ENCODE data around the gene CEACAM7. TPM values are rescaled to one million over a fixed set of nuclear protein-coding genes. Genes with fewer than 3 reads are reported as not detected.

CEACAM7 gene
- total RNA-seq, 1 experiment from 2014 or later: not detected

DNA sequence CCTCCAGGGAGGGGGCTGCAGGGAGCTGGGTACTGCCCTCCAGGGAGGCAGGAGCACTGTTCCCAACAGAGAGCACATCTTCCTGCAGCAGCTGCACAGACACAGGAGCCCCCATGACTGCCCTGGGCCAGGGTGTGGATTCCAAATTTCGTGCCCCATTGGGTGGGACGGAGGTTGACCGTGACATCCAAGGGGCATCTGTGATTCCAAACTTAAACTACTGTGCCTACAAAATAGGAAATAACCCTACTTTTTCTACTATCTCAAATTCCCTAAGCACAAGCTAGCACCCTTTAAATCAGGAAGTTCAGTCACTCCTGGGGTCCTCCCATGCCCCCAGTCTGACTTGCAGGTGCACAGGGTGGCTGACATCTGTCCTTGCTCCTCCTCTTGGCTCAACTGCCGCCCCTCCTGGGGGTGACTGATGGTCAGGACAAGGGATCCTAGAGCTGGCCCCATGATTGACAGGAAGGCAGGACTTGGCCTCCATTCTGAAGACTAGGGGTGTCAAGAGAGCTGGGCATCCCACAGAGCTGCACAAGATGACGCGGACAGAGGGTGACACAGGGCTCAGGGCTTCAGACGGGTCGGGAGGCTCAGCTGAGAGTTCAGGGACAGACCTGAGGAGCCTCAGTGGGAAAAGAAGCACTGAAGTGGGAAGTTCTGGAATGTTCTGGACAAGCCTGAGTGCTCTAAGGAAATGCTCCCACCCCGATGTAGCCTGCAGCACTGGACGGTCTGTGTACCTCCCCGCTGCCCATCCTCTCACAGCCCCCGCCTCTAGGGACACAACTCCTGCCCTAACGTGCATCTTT lies 12.5 kb upstream of the CEACAM7 start:
- no peak for DNase-seq (ENCODE audit: low read depth)

DNA sequence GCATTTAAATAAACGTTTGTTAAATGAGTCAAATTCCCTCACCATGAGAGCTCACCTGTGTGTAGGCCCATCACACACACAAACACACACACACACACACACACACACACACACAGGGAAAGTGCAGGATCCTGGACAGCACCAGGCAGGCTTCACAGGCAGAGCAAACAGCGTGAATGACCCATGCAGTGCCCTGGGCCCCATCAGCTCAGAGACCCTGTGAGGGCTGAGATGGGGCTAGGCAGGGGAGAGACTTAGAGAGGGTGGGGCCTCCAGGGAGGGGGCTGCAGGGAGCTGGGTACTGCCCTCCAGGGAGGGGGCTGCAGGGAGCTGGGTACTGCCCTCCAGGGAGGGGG lies 11.9 kb upstream of the CEACAM7 start:
- no peak for DNase-seq (ENCODE audit: low read depth)

DNA sequence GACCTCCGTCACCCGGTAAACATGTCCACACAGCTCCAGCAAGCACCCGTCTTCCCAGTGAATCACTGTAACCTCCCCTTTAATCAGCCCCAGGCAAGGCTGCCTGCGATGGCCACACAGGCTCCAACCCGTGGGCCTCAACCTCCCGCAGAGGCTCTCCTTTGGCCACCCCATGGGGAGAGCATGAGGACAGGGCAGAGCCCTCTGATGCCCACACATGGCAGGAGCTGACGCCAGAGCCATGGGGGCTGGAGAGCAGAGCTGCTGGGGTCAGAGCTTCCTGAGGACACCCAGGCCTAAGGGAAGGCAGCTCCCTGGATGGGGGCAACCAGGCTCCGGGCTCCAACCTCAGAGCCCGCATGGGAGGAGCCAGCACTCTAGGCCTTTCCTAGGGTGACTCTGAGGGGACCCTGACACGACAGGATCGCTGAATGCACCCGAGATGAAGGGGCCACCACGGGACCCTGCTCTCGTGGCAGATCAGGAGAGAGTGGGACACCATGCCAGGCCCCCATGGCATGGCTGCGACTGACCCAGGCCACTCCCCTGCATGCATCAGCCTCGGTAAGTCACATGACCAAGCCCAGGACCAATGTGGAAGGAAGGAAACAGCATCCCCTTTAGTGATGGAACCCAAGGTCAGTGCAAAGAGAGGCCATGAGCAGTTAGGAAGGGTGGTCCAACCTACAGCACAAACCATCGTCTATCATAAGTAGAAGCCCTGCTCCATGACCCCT lies 11.3 kb upstream of the CEACAM7 start:
- no peak for DNase-seq (ENCODE audit: low read depth)

DNA sequence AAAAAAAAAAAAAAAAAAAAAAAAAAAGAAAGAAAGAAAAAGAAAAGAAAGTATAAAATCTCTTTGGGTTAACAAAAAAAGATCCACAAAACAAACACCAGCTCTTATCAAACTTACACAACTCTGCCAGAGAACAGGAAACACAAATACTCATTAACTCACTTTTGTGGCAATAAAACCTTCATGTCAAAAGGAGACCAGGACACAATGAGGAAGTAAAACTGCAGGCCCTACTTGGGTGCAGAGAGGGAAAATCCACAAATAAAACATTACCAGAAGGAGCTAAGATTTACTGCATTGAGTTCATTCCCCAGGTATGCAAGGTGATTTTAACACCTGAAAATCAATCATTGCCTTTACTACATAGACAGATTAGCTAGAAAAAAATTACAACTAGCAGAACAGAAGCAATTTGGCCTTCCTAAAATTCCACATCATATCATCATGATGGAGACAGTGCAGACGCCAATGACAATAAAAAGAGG lies 10.7 kb upstream of the CEACAM7 start:
- DNase-seq (ENCODE audit: low read depth): no peak

DNA sequence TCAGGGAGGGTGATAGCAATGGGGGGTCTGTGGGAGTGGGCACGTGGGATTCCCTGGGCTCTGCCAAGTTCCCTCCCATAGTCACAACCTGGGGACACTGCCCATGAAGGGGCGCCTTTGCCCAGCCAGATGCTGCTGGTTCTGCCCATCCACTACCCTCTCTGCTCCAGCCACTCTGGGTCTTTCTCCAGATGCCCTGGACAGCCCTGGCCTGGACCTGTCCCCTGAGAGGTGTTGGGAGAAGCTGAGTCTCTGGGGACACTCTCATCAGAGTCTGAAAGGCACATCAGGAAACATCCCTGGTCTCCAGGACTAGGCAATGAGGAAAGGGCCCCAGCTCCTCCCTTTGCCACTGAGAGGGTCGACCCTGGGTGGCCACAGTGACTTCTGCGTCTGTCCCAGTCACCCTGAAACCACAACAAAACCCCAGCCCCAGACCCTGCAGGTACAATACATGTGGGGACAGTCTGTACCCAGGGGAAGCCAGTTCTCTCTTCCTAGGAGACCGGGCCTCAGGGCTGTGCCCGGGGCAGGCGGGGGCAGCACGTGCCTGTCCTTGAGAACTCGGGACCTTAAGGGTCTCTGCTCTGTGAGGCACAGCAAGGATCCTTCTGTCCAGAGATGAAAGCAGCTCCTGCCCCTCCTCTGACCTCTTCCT lies 9.3 kb upstream of the CEACAM7 start:
- no peak for DNase-seq (ENCODE audit: low read depth)

DNA sequence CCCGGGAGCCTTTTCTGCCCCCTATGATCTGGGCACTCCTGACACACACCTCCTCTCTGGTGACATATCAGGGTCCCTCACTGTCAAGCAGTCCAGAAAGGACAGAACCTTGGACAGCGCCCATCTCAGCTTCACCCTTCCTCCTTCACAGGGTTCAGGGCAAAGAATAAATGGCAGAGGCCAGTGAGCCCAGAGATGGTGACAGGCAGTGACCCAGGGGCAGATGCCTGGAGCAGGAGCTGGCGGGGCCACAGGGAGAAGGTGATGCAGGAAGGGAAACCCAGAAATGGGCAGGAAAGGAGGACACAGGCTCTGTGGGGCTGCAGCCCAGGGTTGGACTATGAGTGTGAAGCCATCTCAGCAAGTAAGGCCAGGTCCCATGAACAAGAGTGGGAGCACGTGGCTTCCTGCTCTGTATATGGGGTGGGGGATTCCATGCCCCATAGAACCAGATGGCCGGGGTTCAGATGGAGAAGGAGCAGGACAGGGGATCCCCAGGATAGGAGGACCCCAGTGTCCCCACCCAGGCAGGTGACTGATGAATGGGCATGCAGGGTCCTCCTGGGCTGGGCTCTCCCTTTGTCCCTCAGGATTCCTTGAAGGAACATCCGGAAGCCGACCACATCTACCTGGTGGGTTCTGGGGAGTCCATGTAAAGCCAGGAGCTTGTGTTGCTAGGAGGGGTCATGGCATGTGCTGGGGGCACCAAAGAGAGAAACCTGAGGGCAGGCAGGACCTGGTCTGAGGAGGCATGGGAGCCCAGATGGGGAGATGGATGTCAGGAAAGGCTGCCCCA lies 8.5 kb upstream of the CEACAM7 start:
- DNase-seq (ENCODE audit: low read depth): peak; percentile 1

DNA sequence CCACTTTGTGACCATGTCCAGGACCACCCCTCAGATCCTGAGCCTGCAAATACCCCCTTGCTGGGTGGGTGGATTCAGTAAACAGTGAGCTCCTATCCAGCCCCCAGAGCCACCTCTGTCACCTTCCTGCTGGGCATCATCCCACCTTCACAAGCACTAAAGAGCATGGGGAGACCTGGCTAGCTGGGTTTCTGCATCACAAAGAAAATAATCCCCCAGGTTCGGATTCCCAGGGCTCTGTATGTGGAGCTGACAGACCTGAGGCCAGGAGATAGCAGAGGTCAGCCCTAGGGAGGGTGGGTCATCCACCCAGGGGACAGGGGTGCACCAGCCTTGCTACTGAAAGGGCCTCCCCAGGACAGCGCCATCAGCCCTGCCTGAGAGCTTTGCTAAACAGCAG lies 7.7 kb upstream of the CEACAM7 start:
- DNase-seq (ENCODE audit: low read depth): no peak

DNA sequence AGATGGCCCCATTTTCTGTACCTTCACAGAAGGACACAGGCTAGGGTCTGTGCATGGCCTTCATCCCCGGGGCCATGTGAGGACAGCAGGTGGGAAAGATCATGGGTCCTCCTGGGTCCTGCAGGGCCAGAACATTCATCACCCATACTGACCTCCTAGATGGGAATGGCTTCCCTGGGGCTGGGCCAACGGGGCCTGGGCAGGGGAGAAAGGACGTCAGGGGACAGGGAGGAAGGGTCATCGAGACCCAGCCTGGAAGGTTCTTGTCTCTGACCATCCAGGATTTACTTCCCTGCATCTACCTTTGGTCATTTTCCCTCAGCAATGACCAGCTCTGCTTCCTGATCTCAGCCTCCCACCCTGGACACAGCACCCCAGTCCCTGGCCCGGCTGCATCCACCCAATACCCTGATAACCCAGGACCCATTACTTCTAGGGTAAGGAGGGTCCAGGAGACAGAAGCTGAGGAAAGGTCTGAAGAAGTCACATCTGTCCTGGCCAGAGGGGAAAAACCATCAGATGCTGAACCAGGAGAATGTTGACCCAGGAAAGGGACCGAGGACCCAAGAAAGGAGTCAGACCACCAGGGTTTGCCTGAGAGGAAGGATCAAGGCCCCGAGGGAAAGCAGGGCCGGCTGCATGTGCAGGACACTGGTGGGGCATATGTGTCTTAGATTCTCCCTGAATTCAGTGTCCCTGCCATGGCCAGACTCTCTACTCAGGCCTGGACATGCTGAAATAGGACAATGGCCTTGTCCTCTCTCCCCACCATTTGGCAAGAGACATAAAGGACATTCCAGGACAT lies 7.0 kb upstream of the CEACAM7 start:
- DNase-seq (ENCODE audit: low read depth): no peak

GRCh38 chr19:41694196-41694595 lies 6.1 kb upstream of the CEACAM7 start:
- DNase-seq (ENCODE audit: low read depth): no peak

DNA sequence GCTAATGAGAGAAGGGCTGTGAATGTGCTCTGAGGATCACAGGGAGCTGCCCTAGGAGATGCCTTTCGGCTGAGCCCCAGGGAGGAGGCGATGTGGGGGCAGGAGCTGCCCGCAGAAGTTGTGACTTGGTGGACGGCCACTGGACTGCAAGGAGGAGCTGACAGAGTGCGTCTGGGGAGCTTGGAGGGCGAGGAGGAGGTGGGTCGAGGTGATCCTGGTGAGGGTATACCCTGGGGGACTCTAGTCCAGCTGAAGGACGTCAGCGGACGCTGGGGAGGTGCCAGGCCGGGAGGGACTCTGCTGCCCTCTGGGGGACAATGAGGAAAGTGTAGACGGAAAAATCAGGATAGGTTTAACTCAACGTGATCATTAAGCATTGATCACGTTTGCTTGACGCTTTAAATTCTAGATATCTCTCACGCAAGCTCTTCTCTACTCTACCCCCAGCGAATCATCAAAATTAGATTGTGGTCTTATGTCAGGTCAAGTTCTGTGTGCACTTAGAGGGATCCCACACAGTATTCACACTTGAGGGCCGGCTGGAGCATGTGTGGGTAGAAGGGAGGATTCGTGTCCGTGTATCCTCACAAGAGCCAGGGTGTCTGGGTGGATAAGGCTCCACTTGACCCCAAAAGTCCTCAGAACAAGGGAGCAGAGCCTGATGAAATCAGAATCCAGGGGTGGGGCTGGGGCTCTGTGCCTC lies 3.3 kb upstream of the CEACAM7 start:
- no peak for DNase-seq (ENCODE audit: low read depth)

DNA sequence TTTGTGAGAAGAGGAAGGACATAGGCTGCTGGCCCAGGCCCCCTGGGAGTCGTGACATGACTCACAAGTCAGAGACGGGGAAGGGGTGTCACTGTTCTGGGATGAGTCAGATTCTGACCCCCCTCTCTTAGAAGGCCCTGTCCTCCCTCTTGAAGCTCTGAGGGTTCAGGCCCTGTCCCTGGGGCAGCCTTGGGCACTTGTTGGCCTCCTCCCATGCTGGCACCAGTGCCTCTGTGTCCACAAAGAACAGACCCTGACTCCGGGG lies 2.7 kb upstream of the CEACAM7 start:
- no peak for DNase-seq (ENCODE audit: low read depth)

DNA sequence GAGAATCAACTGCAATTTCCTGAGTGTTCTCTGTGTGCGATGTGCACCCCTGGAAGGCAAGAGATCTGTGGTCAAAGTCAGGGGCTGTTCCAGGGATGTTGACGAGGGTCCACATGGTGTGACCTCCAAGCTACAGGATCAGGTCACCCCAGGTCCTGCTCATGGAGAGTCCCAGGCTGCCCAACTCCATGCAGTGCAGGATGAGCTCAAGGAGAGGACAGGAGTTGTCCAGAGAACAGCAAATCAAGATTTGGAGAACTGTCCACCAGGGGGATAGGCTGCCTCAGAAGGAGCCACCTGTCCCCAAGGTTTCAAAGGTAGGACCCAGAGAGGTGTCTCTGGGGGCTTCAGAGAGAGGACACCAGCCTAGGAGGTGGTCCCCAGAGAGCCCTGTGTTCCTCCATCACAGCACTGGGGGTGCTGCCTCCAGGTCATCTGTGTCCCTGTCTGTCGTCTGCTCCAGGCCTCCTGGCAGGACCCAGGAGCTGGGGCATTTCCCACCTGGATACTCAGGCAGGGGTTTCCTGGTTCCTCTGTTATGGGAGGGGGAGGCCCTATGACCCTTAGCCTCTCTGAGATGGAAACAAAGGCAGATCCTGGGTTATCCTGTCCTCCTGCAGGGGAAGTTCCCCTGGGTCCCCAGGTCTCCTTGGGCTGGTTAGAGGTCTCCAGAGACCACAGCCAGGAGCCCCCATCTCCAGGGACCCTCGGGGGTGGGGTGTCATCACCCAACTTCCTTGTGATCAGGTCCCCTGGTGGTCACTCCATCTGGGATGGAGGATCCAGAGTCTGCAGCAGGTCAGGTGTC lies 2.1 kb upstream of the CEACAM7 start:
- no peak for DNase-seq (ENCODE audit: low read depth)

- no peak for DNase-seq (ENCODE audit: low read depth)
Observed at GRCh38 chr19:41688687-41689086, 617 bp upstream of the CEACAM7 start.

GRCh38 chr19:41687419-41687818 lies 651 bp downstream of the CEACAM7 start:
- DNase-seq (ENCODE audit: low read depth): no peak

DNA sequence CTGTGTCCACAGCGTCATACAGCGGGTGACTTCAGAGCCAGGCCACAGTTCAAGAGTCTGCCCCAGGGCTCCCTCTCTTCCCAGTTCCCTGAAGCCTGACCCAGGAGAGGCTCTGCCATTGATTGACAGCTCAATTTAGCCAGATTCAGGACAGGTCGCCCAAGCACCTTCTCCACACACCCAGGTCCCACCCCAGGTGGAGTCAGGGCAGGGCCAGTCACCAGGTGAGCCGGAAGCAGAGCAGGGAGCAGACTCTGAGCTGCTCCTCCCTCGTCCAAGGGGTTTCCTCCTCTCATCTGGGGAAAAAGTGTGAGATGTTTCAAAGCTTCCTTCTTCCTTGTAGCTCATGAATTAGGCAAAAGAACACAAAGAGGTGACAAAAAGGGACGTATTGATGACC lies 5.6 kb downstream of the CEACAM7 start:
- DNase-seq (ENCODE audit: low read depth): no peak

DNA sequence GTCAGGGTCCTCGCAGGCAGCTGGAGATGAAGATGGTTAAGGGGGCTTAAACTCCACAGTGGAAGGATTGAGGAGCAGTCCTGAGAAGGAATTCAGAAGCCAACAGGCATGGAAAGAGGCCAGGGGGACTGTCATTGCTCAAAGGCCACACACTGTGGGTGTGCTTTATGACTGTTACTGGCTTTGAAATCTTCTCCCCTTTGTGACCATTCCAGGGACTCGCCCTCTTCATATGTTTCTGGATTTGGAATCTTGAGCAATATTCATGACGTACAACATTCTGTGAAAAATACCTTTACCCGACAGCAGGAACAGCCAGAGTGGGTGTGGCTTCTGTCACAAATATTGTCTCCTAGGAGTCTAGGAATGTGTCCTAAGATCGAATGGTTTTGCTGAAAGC lies 16.6 kb downstream of the CEACAM7 start:
- no peak for DNase-seq (ENCODE audit: low read depth)

- no peak for DNase-seq (ENCODE audit: low read depth)
Observed at GRCh38 chr19:41670755-41671154, 17.3 kb downstream of the CEACAM7 start.

DNA sequence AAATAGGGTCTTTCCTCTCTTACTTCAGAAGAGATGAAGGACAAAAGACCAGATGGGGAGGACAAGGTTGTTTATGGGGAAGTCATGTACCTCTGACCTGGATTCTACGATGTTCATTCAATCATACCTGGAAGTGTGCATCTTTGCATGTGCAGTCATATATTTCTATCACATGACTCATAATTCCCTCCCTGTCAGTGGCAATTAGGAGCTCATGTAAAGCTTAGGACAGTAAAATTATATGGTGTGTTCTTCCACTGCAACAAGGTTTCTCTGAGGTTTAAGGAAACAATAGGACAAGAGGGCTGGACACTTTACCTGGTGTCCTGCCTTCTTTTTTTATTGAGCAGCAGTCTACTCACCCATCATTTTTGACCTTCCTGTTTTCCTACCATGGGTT lies 19.8 kb downstream of the CEACAM7 start:
- DNase-seq (ENCODE audit: low read depth): no peak

DNA sequence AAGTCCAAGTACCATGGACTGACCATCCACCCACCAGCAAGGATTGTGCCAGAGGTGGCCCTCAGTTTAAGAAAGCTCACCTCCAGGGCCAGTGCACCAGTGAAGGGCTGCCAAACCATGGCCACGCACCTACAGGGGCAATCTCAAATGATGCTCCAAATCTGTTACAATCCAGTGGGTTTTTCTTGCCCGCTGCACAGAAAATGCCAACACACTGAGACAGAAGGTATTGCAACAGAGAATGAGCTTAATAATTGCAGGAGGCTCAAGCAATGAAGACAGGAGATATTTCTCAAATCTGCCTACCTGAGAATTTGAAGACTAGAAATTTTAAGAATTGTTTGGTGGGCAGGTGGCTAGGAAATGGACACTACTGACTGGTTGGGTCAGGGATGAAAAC lies 22.0 kb downstream of the CEACAM7 start:
- DNase-seq (ENCODE audit: low read depth): no peak

DNA sequence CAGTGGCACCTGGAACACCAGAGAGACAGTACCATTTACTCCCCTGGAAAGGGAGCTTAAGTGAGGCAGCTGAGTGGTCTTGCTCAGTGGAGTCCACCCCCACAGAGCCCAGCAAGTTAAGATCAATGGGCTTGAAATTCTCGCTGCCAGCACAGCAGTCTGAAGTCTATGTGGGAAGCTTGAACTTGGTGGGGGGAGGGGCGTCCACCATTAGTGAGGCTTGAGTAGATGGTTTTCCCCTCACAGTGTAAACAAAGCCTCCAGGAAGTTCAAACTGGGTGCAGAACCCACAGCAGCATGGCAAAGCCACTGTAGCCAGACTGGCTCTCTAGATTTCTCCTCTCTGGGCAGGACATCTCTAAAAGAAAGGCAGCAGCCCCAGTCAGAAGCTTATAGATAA lies 30.9 kb downstream of the CEACAM7 start:
- no peak for DNase-seq (ENCODE audit: low read depth)

All from LHCN-M2 (cell line).